PC-9 (cell line): ENCODE results near the gene CAPZB. TPM values are rescaled to one million over a fixed set of nuclear protein-coding genes. Genes with fewer than 3 reads are reported as not detected.

Experiments
- BruUV-seq: library from RNA; stranded (reverse); fragments of 400-500 nt; replicated peaks from 2 replicates; lab custom pipeline; 2021; lab: Mats Ljungman, UMichigan
- CTCF ChIA-PET: fragments of 300-600 bp; sonication (Branson Sonifier 250); formaldehyde crosslinking; loops from one replicate; lab custom pipeline; 2022; ENCODE audit warnings: antibody characterized with exemption; lab: Charles Lee
- POLR2A ChIA-PET: fragments of 300-600 bp; sonication (Branson Sonifier 250); formaldehyde crosslinking; loops from one replicate; lab custom pipeline; 2022; ENCODE audit warnings: antibody characterized with exemption; ENCODE audit not compliant: unreplicated experiment; lab: Charles Lee
- DNase-seq, 2 experiments: peaks; one replicate each; pipeline versions ENCODE4 v3.0.0 to v3.0.0-alpha.2; 2015 to 2022; ENCODE audit warnings: mixed read lengths in 1 of 2
- H2AFZ ChIP-seq: fragments of 200-600 bp; sonication (generic); 2 replicates; pipeline ENCODE4 v1.8.1; 2017; ENCODE audit warnings: antibody characterized with exemption
- H3F3A ChIP-seq: fragments of 200-600 bp; sonication (generic); 2 replicates; pipeline ENCODE4 v1.8.1; 2017; ENCODE audit warnings: antibody characterized with exemption, mild to moderate bottlenecking, low read depth; ENCODE audit not compliant: insufficient read depth
- H3K27ac ChIP-seq: fragments of 200-600 bp; sonication (generic); 2 replicates; pipeline ENCODE4 v1.6.1; 2016; ENCODE audit warnings: mixed run types
- H3K27me3 ChIP-seq: fragments of 200-600 bp; sonication (generic); 2 replicates; pipeline ENCODE4 v1.6.1; 2016; ENCODE audit warnings: low read depth, mixed run types; ENCODE audit not compliant: insufficient read depth
- H3K36me3 ChIP-seq: fragments of 200-600 bp; sonication (generic); 2 replicates; pipeline ENCODE4 v1.6.1; 2016; ENCODE audit warnings: low read depth, mixed run types
- H3K4me1 ChIP-seq: fragments of 200-600 bp; sonication (generic); replicated peaks from 2 replicates; pipeline ENCODE4 v1.6.1; 2016; ENCODE audit warnings: mixed run types; ENCODE audit not compliant: insufficient read depth
- H3K4me2 ChIP-seq: fragments of 200-600 bp; sonication (generic); 2 replicates; pipeline ENCODE4 v1.6.1; 2017; ENCODE audit warnings: mixed run types
- H3K4me3 ChIP-seq: fragments of 200-600 bp; sonication (generic); 2 replicates; pipeline ENCODE4 v1.6.1; 2016; ENCODE audit warnings: mixed run types
- H3K79me2 ChIP-seq: fragments of 200-600 bp; sonication (generic); 2 replicates; pipeline ENCODE4 v1.6.1; 2017; ENCODE audit warnings: low read depth, mixed run types
- H3K9me2 ChIP-seq: fragments of 200-600 bp; sonication (generic); 2 replicates; pipeline ENCODE4 v1.8.1; 2017; ENCODE audit warnings: mild to moderate bottlenecking; ENCODE audit not compliant: insufficient read depth
- H3K9me3 ChIP-seq: fragments of 200-600 bp; sonication (generic); 2 replicates; pipeline ENCODE4 v1.8.1; 2016; ENCODE audit warnings: low read depth; ENCODE audit not compliant: insufficient read depth
- H4K20me1 ChIP-seq: fragments of 200-600 bp; sonication (generic); 2 replicates; pipeline ENCODE4 v1.8.1; 2017; ENCODE audit not compliant: insufficient read depth
- CTCF ChIP-seq: fragments of 200-600 bp; sonication (generic); conservative IDR thresholded peaks from 2 replicates; pipeline ENCODE4 v1.6.1; 2017; ENCODE audit warnings: mixed run types, antibody characterized with exemption, mild to moderate bottlenecking, moderate library complexity
- EZH2 ChIP-seq: fragments of 200-600 bp; sonication (generic); IDR thresholded peaks from 2 replicates; pipeline ENCODE4 v1.8.0; 2017; ENCODE audit warnings: antibody characterized with exemption, low read depth
- intact Hi-C: fragments of 100-400 bp; cut with micrococcal nuclease; formaldehyde crosslinking; loops from one replicate; pipeline ENCODE4 v1.10.0; 2022; ENCODE audit not compliant: unreplicated experiment
- total RNA-seq: library from RNA; stranded (reverse); gene quantifications from 2 replicates; pipeline ENCODE4 v1.2.3, GENCODE V29; 2021

Gene CAPZB
- total RNA-seq, 1 experiment from 2014 or later: 222 TPM

GRCh38 chr1:19385221-19385620, 100.1 kb downstream of the CAPZB start:
- CTCF ChIA-PET: no interaction called here

GRCh38 chr1:19384772-19385187, 100.6 kb downstream of the CAPZB start:
- no peaks in the 10 kb centered on the region for H3K36me3 ChIP-seq
- no peak overlapping the region for H3K27ac ChIP-seq
- no peaks in the 10 kb centered on the region for H3K79me2 ChIP-seq

More at GRCh38 chr1:19385221-19385620, 100.1 kb downstream of the CAPZB start:
- no peaks in the 10 kb centered on the region for H3K27me3 ChIP-seq
- POLR2A ChIA-PET: no interaction called here
- no TSS peak for BruUV-seq
- no peaks in the 10 kb centered on the region for H3K36me3 ChIP-seq
- no peak overlapping the region for H3K4me3 ChIP-seq
- no peak overlapping the region for H3K4me2 ChIP-seq
- no peak for DNase-seq
- no peak overlapping the region for H3K27ac ChIP-seq
- no peaks in the 10 kb centered on the region; the same call in 1 of the 2 replicates for H4K20me1 ChIP-seq
- H3K79me2 ChIP-seq: no peaks in the 10 kb centered on the region
- H3K4me1 ChIP-seq: no peaks in the 10 kb centered on the region
- no peaks in the 10 kb centered on the region for H3K9me3 ChIP-seq
- H2AFZ ChIP-seq: no peak overlapping the region
- no peak for TF ChIP-seq CTCF
- TF ChIP-seq EZH2: no peak
- no peaks in the 10 kb centered on the region for H3K9me2 ChIP-seq
- intact Hi-C loops: no loop called here
- no peaks in the 10 kb centered on the region for H3F3A ChIP-seq

GRCh38 chr1:19384113-19384512, 101.2 kb downstream of the CAPZB start:
- intact Hi-C loops: no loop called here
- Histone ChIP-seq H3K9me2 (no peaks in the 10 kb centered on the region), H4K20me1 (no peaks in the 10 kb centered on the region; the same call in 1 of the 2 replicates), H2AFZ (no peak overlapping the region), H3K4me2 (no peak overlapping the region), H3K9me3 (no peaks in the 10 kb centered on the region), H3K79me2 (no peaks in the 10 kb centered on the region), H3K36me3 (no peaks in the 10 kb centered on the region), H3K4me1 (no peaks in the 10 kb centered on the region), H3K27me3 (no peaks in the 10 kb centered on the region), H3K4me3 (no peak overlapping the region), H3K27ac (no peak overlapping the region), H3F3A (no peaks in the 10 kb centered on the region)
- BruUV-seq: no TSS peak
- CTCF ChIA-PET: no interaction called here
- no peak for TF ChIP-seq CTCF
- TF ChIP-seq EZH2: no peak
- no peak for DNase-seq
- POLR2A ChIA-PET: no interaction called here

More at GRCh38 chr1:19384772-19385187, 100.6 kb downstream of the CAPZB start:
- no peak for TF ChIP-seq EZH2
- ChIA-PET CTCF (no interaction called here), POLR2A (no interaction called here)
- Histone ChIP-seq H3K4me2 (no peak overlapping the region), H3K9me3 (no peaks in the 10 kb centered on the region), H2AFZ (no peak overlapping the region), H3K9me2 (no peaks in the 10 kb centered on the region), H3K27me3 (no peaks in the 10 kb centered on the region), H3K4me3 (no peak overlapping the region), H4K20me1 (no peaks in the 10 kb centered on the region; the same call in 1 of the 2 replicates), H3K4me1 (no peaks in the 10 kb centered on the region), H3F3A (no peaks in the 10 kb centered on the region)
- intact Hi-C loops: no loop called here
- BruUV-seq: no TSS peak
- no peak for DNase-seq

GRCh38 chr1:19382222-19382621, 103.1 kb downstream of the CAPZB start:
- TF ChIP-seq EZH2: no peak
- no peak for TF ChIP-seq CTCF
- BruUV-seq: no TSS peak
- H3K36me3 ChIP-seq: no peaks in the 10 kb centered on the region

More at GRCh38 chr1:19382222-19382621, 103.1 kb downstream of the CAPZB start:
- Histone ChIP-seq H2AFZ (no peak overlapping the region), H3K4me1 (no peaks in the 10 kb centered on the region), H3K4me2 (no peak overlapping the region), H3F3A (no peaks in the 10 kb centered on the region), H3K79me2 (no peaks in the 10 kb centered on the region), H3K9me3 (no peaks in the 10 kb centered on the region), H3K27ac (no peak overlapping the region), H4K20me1 (no peaks in the 10 kb centered on the region; the same call in 1 of the 2 replicates), H3K27me3 (no peaks in the 10 kb centered on the region), H3K4me3 (no peak overlapping the region), H3K9me2 (no peaks in the 10 kb centered on the region)
- ChIA-PET CTCF (interaction anchor here (0.6 kb wide), 1 partner anchor 314 kb away, joined by 5 read pairs; no protein-coding TSS in a partner anchor), POLR2A (interaction anchor here (0.6 kb wide), 1 partner anchor 100 kb away, joined by 3 read pairs; no protein-coding TSS in a partner anchor)
- intact Hi-C loops: no loop called here
- DNase-seq: no peak
